ENCODE data around the gene RRAD. TPM values are rescaled to one million over a fixed set of nuclear protein-coding genes. Genes with fewer than 3 reads are reported as not detected.
A peak's percentile ranks its signal among the peaks of the same experiment; 100 is the strongest.

RRAD gene
- total and polyA plus RNA-seq, 2 of the 4 experiments (the other 2 are of a cell fraction) = 1.3 to 2.1 TPM

GRCh38 chr16:66895999-66896398 lies 29.3 kb downstream of the RRAD start:
- BruUV-seq (replicated peaks) = no TSS peak
- 93% methylated on average over 2 of the region's 3 CpGs; no CpG with 5 or more reads in 1 of the 2 experiments for WGBS, 2 experiments (ENCODE audit: extremely low coverage in 2 of 2, insufficient read length in 1 of 2)
- Histone ChIP-seq H4K8ac (ENCODE audit: low read depth in 2 of 2, low read length in 2 of 2) (no peak overlapping the region), H2BK20ac (ENCODE audit: low read depth, low read length) (no peak overlapping the region), H3K14ac (replicated peaks; ENCODE audit: low read depth, low read length) (no peak overlapping the region), H3K9ac (ENCODE audit: low read depth, low read length) (no peak overlapping the region), H2AFZ (replicated peaks; ENCODE audit: low read length, poor library complexity) (no peak overlapping the region), H3K18ac (ENCODE audit: low read depth, low read length) (no peak overlapping the region), H2BK5ac (ENCODE audit: low read depth, low read length, poor library complexity, severe bottlenecking) (no peak overlapping the region), H3K4me3 (ENCODE audit: insufficient read depth, low read depth, low read length) (no peak overlapping the region), H4K5ac (ENCODE audit: low read depth, low read length) (peak overlapping the region; percentile 44; the same call in 1 of the 2 replicates), H3K4me1 (ENCODE audit: control insufficient read depth, insufficient read depth, low read length) (peaks cover 23% of the 10 kb centered on the region), H3K9me3 (ENCODE audit: control insufficient read depth, insufficient read depth, low read length) (no peaks in the 10 kb centered on the region), H3K56ac (ENCODE audit: extremely low read depth, insufficient read depth, low read length) (no peak overlapping the region), H3K9me1 (ENCODE audit: insufficient read depth, low read length) (peaks cover 20% of the 10 kb centered on the region), H3K23ac (ENCODE audit: low read depth, low read length) (no peak overlapping the region), H3K4ac (ENCODE audit: low read depth, low read length) (0 out of 2 replicates have a peak overlapping the region, but pooled peaks have one; percentile 19), H3K79me1 (ENCODE audit: low read depth in 1 of 2, low read length in 2 of 2) (no peaks in the 10 kb centered on the region; a peak in 2 of 4 replicates), H4K20me1 (ENCODE audit: insufficient read depth, low read length) (no peaks in the 10 kb centered on the region), H3K27me3 (ENCODE audit: control insufficient read depth, insufficient read depth, low read length) (no peaks in the 10 kb centered on the region), H2AK9ac (replicated peaks; ENCODE audit: low read depth, low read length, poor library complexity) (peak overlapping the region; percentile 42), H2BK15ac (ENCODE audit: low read depth, low read length) (no peak overlapping the region), H3K27ac (ENCODE audit: insufficient read depth, low read length) (no peak overlapping the region), H4K91ac (ENCODE audit: insufficient read depth, low read depth, low read length) (no peak overlapping the region), H3K4me2 (ENCODE audit: low read depth, low read length) (no peak overlapping the region), H2BK120ac (ENCODE audit: low read depth, low read length) (no peak overlapping the region), H3K36me3 (ENCODE audit: control insufficient read depth, insufficient read depth, low read length) (peaks cover 4% of the 10 kb centered on the region; the same call in 1 of the 2 replicates), H2AK5ac (ENCODE audit: low read depth, low read length) (peak overlapping the region; percentile 82)
- ATAC-seq (ENCODE audit: low read depth) (no peak), DNase-seq (no peak)
- in situ Hi-C loops (cut with MboI; ENCODE audit: low sequenced_read_pairs) (loop anchor here (5.0 kb wide), 1 partner anchor 36 kb away; the partner anchor contains the start of gene CIAO2B), intact Hi-C loops (cut with micrococcal nuclease) (loop anchor here (1.0 to 10.0 kb wide), 4 partner anchors 31 to 259 kb away; partner anchors contain the start of genes B3GNT9, CES2, CIAO2B and FBXL8), dilution Hi-C loops (cut with HindIII; ENCODE audit: low sequenced_read_pairs, unreplicated experiment) (no loop called here)
- ChIA-PET POLR2A (ENCODE audit: unreplicated experiment) (no interaction called here), CTCF (interaction anchor here (0.8 to 1.8 kb wide), 4 partner anchors 10 to 51 kb away, joined by 3 to 20 read pairs (median 6); partner anchors contain the start of gene RRAD)
- TF ChIP-seq RFX5 (IDR thresholded peaks at IDR 0.05; ENCODE audit: low read depth, low read length) (no peak), NFE2L2 (IDR thresholded peaks at IDR 0.05; ENCODE audit: low read depth, low read length) (no peak), RAD21 (IDR thresholded peaks at IDR 0.05; ENCODE audit: low read length) (no peak), POLR2A (IDR thresholded peaks at IDR 0.05; ENCODE audit: low read depth, low read length) (no peak), MAZ (IDR thresholded peaks at IDR 0.05; ENCODE audit: borderline replicate concordance, low read depth, low read length) (no peak), BHLHE40 (IDR thresholded peaks at IDR 0.05; ENCODE audit: low read depth, low read length) (no peak), CEBPB (IDR thresholded peaks at IDR 0.05; ENCODE audit: low read depth, low read length) (no peak), MAFK (IDR thresholded peaks at IDR 0.05; ENCODE audit: low read depth, low read length) (no peak), USF2 (IDR thresholded peaks at IDR 0.05; ENCODE audit: low read depth, low read length) (no peak)

All from IMR-90 (cell line).